Measurements from ENCODE around the gene LMO7. TPM values are rescaled to one million over a fixed set of nuclear protein-coding genes. Genes with fewer than 3 reads are reported as not detected.
"Not testable (repeated sequence)": the region's sequence is repeated elsewhere in the genome, so short reads cannot be mapped to it uniquely, and the experiment has no call there.

The LMO7 gene
- total and polyA plus RNA-seq, 5 donors: 152 to 397 (median 297) TPM

- intact Hi-C loops (cut with DNase I): no loop called here
- Histone ChIP-seq H3K9me3 (ENCODE audit: control insufficient read depth, low read length) (no peaks in the 10 kb centered on the region), H3K4me3 (ENCODE audit: low read length) (no peak overlapping the region), H3K4me1 (ENCODE audit: control insufficient read depth, insufficient read depth, low read length) (no peaks in the 10 kb centered on the region), H3K27ac (ENCODE audit: low read length) (no peak overlapping the region), H3K27me3 (ENCODE audit: control insufficient read depth, insufficient read depth) (no peaks in the 10 kb centered on the region)
- ATAC-seq: no peak
- WGBS: 63% methylated on average over 3 of the region's 3 CpGs
- no peak for DNase-seq
Measured at GRCh38 chr13:75770592-75771011, 134.5 kb downstream of the LMO7 start.

GRCh38 chr13:75771226-75771625 is 135.1 kb downstream of the LMO7 start:
- Histone ChIP-seq H3K9me3 (ENCODE audit: control insufficient read depth, low read length) (no peaks in the 10 kb centered on the region), H3K27me3 (ENCODE audit: control insufficient read depth, insufficient read depth) (no peaks in the 10 kb centered on the region), H3K27ac (ENCODE audit: low read length) (no peak overlapping the region), H3K4me3 (ENCODE audit: low read length) (no peak overlapping the region), H3K4me1 (ENCODE audit: control insufficient read depth, insufficient read depth, low read length) (no peaks in the 10 kb centered on the region)
- WGBS: 39% methylated on average over 1 of the region's 1 CpG
- intact Hi-C loops (cut with DNase I): no loop called here
- ATAC-seq (no peak), DNase-seq (no peak)

GRCh38 chr13:75771818-75772217 is 135.7 kb downstream of the LMO7 start:
- no peak for DNase-seq
- Histone ChIP-seq H3K4me1 (ENCODE audit: control insufficient read depth, insufficient read depth, low read length) (peaks cover under 1% of the 10 kb centered on the region), H3K9me3 (ENCODE audit: control insufficient read depth, low read length) (no peaks in the 10 kb centered on the region), H3K27ac (ENCODE audit: low read length) (no peak overlapping the region), H3K27me3 (ENCODE audit: control insufficient read depth, insufficient read depth) (no peaks in the 10 kb centered on the region), H3K4me3 (ENCODE audit: low read length) (no peak overlapping the region)
- ATAC-seq: no peak
- intact Hi-C loops (cut with DNase I): no loop called here

GRCh38 chr13:75774176-75774575 is 138.0 kb downstream of the LMO7 start:
- ATAC-seq (no peak), DNase-seq (no peak)
- Histone ChIP-seq H3K4me1 (ENCODE audit: control insufficient read depth, insufficient read depth, low read length) (peaks cover 2% of the 10 kb centered on the region), H3K4me3 (ENCODE audit: low read length) (no peak overlapping the region), H3K27me3 (ENCODE audit: control insufficient read depth, insufficient read depth) (no peaks in the 10 kb centered on the region), H3K27ac (ENCODE audit: low read length) (no peak overlapping the region), H3K9me3 (ENCODE audit: control insufficient read depth, low read length) (no peaks in the 10 kb centered on the region)
- 80% methylated on average over 1 of the region's 1 CpG for WGBS
- intact Hi-C loops (cut with DNase I): no loop called here

- no peaks in the 10 kb centered on the region for H3K27me3 ChIP-seq (ENCODE audit: control insufficient read depth, insufficient read depth)
- H3K4me3 ChIP-seq (ENCODE audit: low read length): no peak overlapping the region
- DNase-seq (no peak), ATAC-seq (no peak)
- H3K27ac ChIP-seq (ENCODE audit: low read length): no peak overlapping the region
- no peaks in the 10 kb centered on the region for H3K9me3 ChIP-seq (ENCODE audit: control insufficient read depth, low read length)
- intact Hi-C loops (cut with DNase I): no loop called here
- WGBS: 72% methylated on average over 3 of the region's 3 CpGs
- H3K4me1 ChIP-seq (ENCODE audit: control insufficient read depth, insufficient read depth, low read length): peaks cover 2% of the 10 kb centered on the region
Measured at GRCh38 chr13:75776550-75776949, 140.4 kb downstream of the LMO7 start.

GRCh38 chr13:75779393-75779792 is 143.3 kb downstream of the LMO7 start:
- intact Hi-C loops (cut with DNase I): no loop called here
- H3K4me3 ChIP-seq (ENCODE audit: low read length): no peak overlapping the region
- DNase-seq (no peak), ATAC-seq (no peak)
- H3K9me3 ChIP-seq (ENCODE audit: control insufficient read depth, low read length): no peaks in the 10 kb centered on the region
- 95% methylated on average over 3 of the region's 3 CpGs for WGBS
- H3K27ac ChIP-seq (ENCODE audit: low read length): no peak overlapping the region
- H3K4me1 ChIP-seq (ENCODE audit: control insufficient read depth, insufficient read depth, low read length): peaks cover 3% of the 10 kb centered on the region
- H3K27me3 ChIP-seq (ENCODE audit: control insufficient read depth, insufficient read depth): no peaks in the 10 kb centered on the region

GRCh38 chr13:75780103-75780502 is 144.0 kb downstream of the LMO7 start:
- intact Hi-C loops (cut with DNase I); H3K4me1 ChIP-seq (ENCODE audit: control insufficient read depth, insufficient read depth, low read length); H3K27ac ChIP-seq (ENCODE audit: low read length); H3K4me3 ChIP-seq (ENCODE audit: low read length); H3K9me3 ChIP-seq (ENCODE audit: control insufficient read depth, low read length); DNase-seq; H3K27me3 ChIP-seq (ENCODE audit: control insufficient read depth, insufficient read depth); ATAC-seq: not testable (repeated sequence)
- 94% methylated on average over 5 of the region's 5 CpGs for WGBS

GRCh38 chr13:75782985-75783384 is 146.9 kb downstream of the LMO7 start:
- Histone ChIP-seq H3K4me3 (ENCODE audit: low read length) (no peak overlapping the region), H3K9me3 (ENCODE audit: control insufficient read depth, low read length) (no peaks in the 10 kb centered on the region), H3K27me3 (ENCODE audit: control insufficient read depth, insufficient read depth) (no peaks in the 10 kb centered on the region), H3K4me1 (ENCODE audit: control insufficient read depth, insufficient read depth, low read length) (peaks cover 1% of the 10 kb centered on the region), H3K27ac (ENCODE audit: low read length) (no peak overlapping the region)
- 0% methylated on average over 1 of the region's 1 CpG for WGBS
- DNase-seq: no peak
- intact Hi-C loops (cut with DNase I): no loop called here
- ATAC-seq: no peak

- Histone ChIP-seq H3K27ac (ENCODE audit: low read length) (no peak overlapping the region), H3K4me3 (ENCODE audit: low read length) (no peak overlapping the region)
Measured at GRCh38 chr13:75784003-75784402, 147.9 kb downstream of the LMO7 start.

GRCh38 chr13:75785130-75785529 is 149.0 kb downstream of the LMO7 start:
- Histone ChIP-seq H3K4me3 (ENCODE audit: low read length) (no peak overlapping the region), H3K9me3 (ENCODE audit: control insufficient read depth, low read length) (no peaks in the 10 kb centered on the region), H3K27ac (ENCODE audit: low read length) (no peak overlapping the region), H3K4me1 (ENCODE audit: control insufficient read depth, insufficient read depth, low read length) (peaks cover 12% of the 10 kb centered on the region), H3K27me3 (ENCODE audit: control insufficient read depth, insufficient read depth) (no peaks in the 10 kb centered on the region)
- DNase-seq (no peak), ATAC-seq (no peak)
- intact Hi-C loops (cut with DNase I): no loop called here

More at GRCh38 chr13:75784003-75784402, 147.9 kb downstream of the LMO7 start:
- intact Hi-C loops (cut with DNase I): no loop called here
- H3K27me3 ChIP-seq (ENCODE audit: control insufficient read depth, insufficient read depth): no peaks in the 10 kb centered on the region
- no peak for DNase-seq
- no peaks in the 10 kb centered on the region for H3K9me3 ChIP-seq (ENCODE audit: control insufficient read depth, low read length)
- no peak for ATAC-seq
- H3K4me1 ChIP-seq (ENCODE audit: control insufficient read depth, insufficient read depth, low read length): peaks cover 7% of the 10 kb centered on the region
- 36% methylated on average over 3 of the region's 3 CpGs for WGBS

- peaks cover 12% of the 10 kb centered on the region for H3K4me1 ChIP-seq (ENCODE audit: control insufficient read depth, insufficient read depth, low read length)
- H3K27me3 ChIP-seq (ENCODE audit: control insufficient read depth, insufficient read depth): no peaks in the 10 kb centered on the region
- no peak for DNase-seq
- intact Hi-C loops (cut with DNase I): no loop called here
- H3K9me3 ChIP-seq (ENCODE audit: control insufficient read depth, low read length): no peaks in the 10 kb centered on the region
- H3K27ac ChIP-seq (ENCODE audit: low read length): peak overlapping the region; percentile 75
- no peak for ATAC-seq
- H3K4me3 ChIP-seq (ENCODE audit: low read length): no peak overlapping the region
- 59% methylated on average over 7 of the region's 7 CpGs for WGBS
Measured at GRCh38 chr13:75787249-75787928, 151.3 kb downstream of the LMO7 start.

- Histone ChIP-seq H3K27me3 (ENCODE audit: control insufficient read depth, insufficient read depth) (no peaks in the 10 kb centered on the region), H3K4me3 (ENCODE audit: low read length) (no peak overlapping the region), H3K27ac (ENCODE audit: low read length) (peak overlapping the region; percentile 87), H3K9me3 (ENCODE audit: control insufficient read depth, low read length) (no peaks in the 10 kb centered on the region), H3K4me1 (ENCODE audit: control insufficient read depth, insufficient read depth, low read length) (peaks cover 11% of the 10 kb centered on the region)
- DNase-seq: peak in 2 of 3 donors; percentile 54 to 57
- intact Hi-C loops (cut with DNase I): no loop called here
- 35% methylated on average over 3 of the region's 3 CpGs for WGBS
- ATAC-seq: peak; percentile 58 to 91
Measured at GRCh38 chr13:75788481-75788981, 152.4 kb downstream of the LMO7 start.
